B cell (primary cell): ENCODE data around the gene MILR1. TPM values are rescaled to one million over a fixed set of nuclear protein-coding genes. Genes with fewer than 3 reads are reported as not detected.
A peak's percentile ranks its signal among the peaks of the same experiment; 100 is the strongest.

Experiments
- ATAC-seq: fragments of 200-7000 bp; cut with Tn5 transposase; one replicate; pipeline ENCODE4 v1.10.0; 2021; ENCODE audit warnings: low read depth, mild to moderate bottlenecking, moderate number of reproducible peaks, moderate library complexity
- CTCF ChIA-PET: fragments of 350-600 bp; sonication (Branson Sonifier 250); formaldehyde crosslinking; loops from one replicate; lab custom pipeline; 2021; ENCODE audit warnings: antibody characterized with exemption, inconsistent platforms; lab: Charles Lee
- POLR2A ChIA-PET: fragments of 350-600 bp; sonication (Branson Sonifier 250); formaldehyde crosslinking; loops from one replicate; lab custom pipeline; 2021; ENCODE audit warnings: antibody characterized with exemption; lab: Charles Lee
- DNase-seq: peaks from one replicate; pipeline ENCODE4 v3.0.0; 2013
- H2AFZ ChIP-seq: 2 replicates; pipeline ENCODE4 v1.6.1; 2012; ENCODE audit warnings: mild to moderate bottlenecking, low read depth, low read length; ENCODE audit not compliant: insufficient read depth, poor library complexity, severe bottlenecking
- H3K27ac ChIP-seq, 2 donors: 1 replicate in 1 of 2; 2 replicates in 1 of 2; pipeline ENCODE4 v1.5.1; 2012 to 2013; ENCODE audit warnings: low read length in 2 of 2, mild to moderate bottlenecking in 2 of 2, moderate library complexity in 1 of 2
- H3K27me3 ChIP-seq, 4 experiments: fragments of 200-600 bp in 1 of 4; sonication (generic) in 1 of 4; replicated peaks in 1 of 4; 1 replicate in 2 of 4; 2 replicates in 2 of 4; pipeline versions ENCODE4 v1.6.1 to v1.7.0; 2013 to 2016; ENCODE audit warnings: low read length in 3 of 4, mild to moderate bottlenecking in 2 of 4, mixed read lengths in 1 of 4, moderate library complexity in 1 of 4; ENCODE audit not compliant: insufficient read depth in 4 of 4, control insufficient read depth in 3 of 4; ENCODE audit errors: control extremely low read depth in 1 of 4
- H3K36me3 ChIP-seq, 2 experiments: replicated peaks in 1 of 2; 1 replicate in 1 of 2; 2 replicates in 1 of 2; pipeline versions ENCODE4 v1.6.1 to v1.7.1; 2013; ENCODE audit warnings: low read length in 1 of 2; ENCODE audit not compliant: insufficient read depth in 2 of 2, control insufficient read depth in 1 of 2; ENCODE audit errors: control extremely low read depth in 1 of 2, extremely low read depth in 1 of 2
- H3K4me1 ChIP-seq, 2 donors: fragments of 200-600 bp in 1 of 2; sonication (generic) in 1 of 2; 1 replicate in 1 of 2; 2 replicates in 1 of 2; pipeline versions ENCODE4 v1.5.1 to v1.6.1; 2013 to 2017; ENCODE audit warnings: low read length in 2 of 2; ENCODE audit not compliant: control insufficient read depth in 2 of 2, insufficient read depth in 2 of 2
- H3K4me2 ChIP-seq: replicated peaks from 2 replicates; pipeline ENCODE3; 2012; ENCODE audit warnings: mild to moderate bottlenecking, low read depth, low read length; ENCODE audit not compliant: poor library complexity, severe bottlenecking
- H3K4me3 ChIP-seq, 5 experiments: fragments of 200-600 bp in 1 of 5; sonication (generic) in 1 of 5; 1 replicate in 3 of 5; 2 replicates in 2 of 5; pipeline versions ENCODE4 v1.5.1 to v1.7.0; 2011 to 2016; ENCODE audit warnings: low read length in 4 of 5, mild to moderate bottlenecking in 4 of 5, low read depth in 2 of 5, control low read depth in 1 of 5, moderate library complexity in 1 of 5; ENCODE audit not compliant: insufficient read depth in 1 of 5; ENCODE audit errors: control extremely low read depth in 1 of 5, extremely low read depth in 1 of 5
- H3K79me2 ChIP-seq: fragments of 200-600 bp; sonication (generic); one replicate; pipeline ENCODE4 v1.6.0; 2016; ENCODE audit warnings: low read length; ENCODE audit not compliant: control insufficient read depth, insufficient read depth
- H3K9ac ChIP-seq: fragments of 200-600 bp; sonication (generic); 2 replicates; pipeline ENCODE4 v1.6.1; 2017; ENCODE audit warnings: mild to moderate bottlenecking, low read length, moderate library complexity
- H3K9me3 ChIP-seq, 3 donors: one replicate each; pipeline versions ENCODE4 v1.6.1 to v1.7.1; 2013; ENCODE audit warnings: low read length in 2 of 3; ENCODE audit not compliant: control insufficient read depth in 2 of 3, insufficient read depth in 1 of 3; ENCODE audit errors: control extremely low read depth in 1 of 3
- H4K20me1 ChIP-seq: 2 replicates; pipeline ENCODE4 v1.6.0; 2012; ENCODE audit warnings: mild to moderate bottlenecking, low read length; ENCODE audit not compliant: insufficient read depth, control insufficient read depth, poor library complexity, severe bottlenecking
- H3K27ac Mint-ChIP-seq: one replicate; pipeline ENCODE4 v1.8.0; 2021; ENCODE audit warnings: mixed read lengths
- H3K27me3 Mint-ChIP-seq: one replicate; pipeline ENCODE4 v1.8.0; 2021; ENCODE audit warnings: mixed read lengths
- H3K4me1 Mint-ChIP-seq: one replicate; pipeline ENCODE4 v1.8.0; 2021; ENCODE audit warnings: mixed read lengths
- H3K4me3 Mint-ChIP-seq: one replicate; pipeline ENCODE4 v1.8.0; 2021; ENCODE audit warnings: mixed read lengths
- H3K9me3 Mint-ChIP-seq: one replicate; pipeline ENCODE4 v1.8.0; 2022; ENCODE audit warnings: mixed read lengths; ENCODE audit not compliant: insufficient read depth
- CTCF ChIP-seq: fragments of 200-600 bp; IDR thresholded peaks from one replicate; pipeline ENCODE4 v1.8.0; 2022; ENCODE audit warnings: antibody characterized with exemption, mild to moderate bottlenecking
- EZH2 ChIP-seq: IDR thresholded peaks from 2 replicates; pipeline ENCODE4 v1.6.1; 2012; ENCODE audit warnings: borderline replicate concordance, low read depth, mild to moderate bottlenecking, moderate library complexity, low read length; ENCODE audit not compliant: insufficient read depth, poor library complexity, severe bottlenecking
- WGBS: methylation state at CpG from one replicate; pipeline ENCODE4 v1.1.5; 2013; ENCODE audit warnings: missing lambda C conversion rate; ENCODE audit not compliant: insufficient coverage; 5-methylcytosine and 5-hydroxymethylcytosine counted together
- intact Hi-C: fragments of 100-400 bp; cut with micrococcal nuclease; formaldehyde crosslinking; loops from one replicate; pipeline ENCODE4 v1.10.0; 2022
- polyA plus RNA-seq: library from polyadenylated mRNA; depleted of rRNA; stranded (reverse); fragments of >200 nt; gene quantifications from 2 replicates; pipeline ENCODE4 v1.2.3, GENCODE V29; 2012
- total RNA-seq, 2 donors: library from RNA; stranded (reverse); fragments of 120-200 nt in 1 of 2; gene quantifications; 1 replicate in 1 of 2; 2 replicates in 1 of 2; pipeline versions ENCODE4 v1.2.3 to v1.2.4, GENCODE V29; 2013 to 2022

The MILR1 gene
- total and polyA plus RNA-seq, 2 donors (not counting 1 experiment from before 2014, with no cell fraction given) = 9.4 to 38.0 TPM

GRCh38 chr17:64411999-64412771, 36.7 kb upstream of the MILR1 start:
- Mint-ChIP-seq H3K9me3 (no peaks in the 10 kb centered on the region), H3K27ac (peak overlapping the region; percentile 96), H3K4me1 (peaks cover 50% of the 10 kb centered on the region), H3K27me3 (no peaks in the 10 kb centered on the region), H3K4me3 (peak overlapping the region; percentile 92)
- Histone ChIP-seq H3K27ac (peak overlapping the region; percentile 83 to 89), H3K36me3 (peaks cover 3 to 6% of the 10 kb centered on the region in 2 experiments), H4K20me1 (peaks cover 5% of the 10 kb centered on the region), H3K4me3 (peak overlapping the region; percentile 47 to 71 (median 60)), H3K4me1 (peaks cover 42 to 54% of the 10 kb centered on the region in 2 donors), H2AFZ (peak overlapping the region; percentile 67), H3K79me2 (peaks cover 42% of the 10 kb centered on the region), H3K9me3 (no peaks in the 10 kb centered on the region), H3K9ac (peak overlapping the region; percentile 64), H3K4me2 (peak overlapping the region; percentile 91), H3K27me3 (no peaks in the 10 kb centered on the region)
- intact Hi-C loops = loop anchor here (1.0 to 10.0 kb wide), 5 partner anchors 8 to 267 kb away; partner anchors contain the start of genes CEP95 and DDX5
- ChIA-PET POLR2A (interaction anchor here (0.5 to 2.1 kb wide), 10 partner anchors 8 to 94 kb away, joined by 3 to 44 read pairs (median 4); partner anchors contain the start of genes CEP95 and DDX5), CTCF (interaction anchor here (0.6 to 3.8 kb wide), 25 partner anchors 7 to 951 kb away, joined by 3 to 35 read pairs (median 4); partner anchors contain the start of genes CEP95, DDX5, MILR1 and PECAM1)
- peak; percentile 79 for DNase-seq
- TF ChIP-seq CTCF (no peak), EZH2 (no peak)
- peak; percentile 76 for ATAC-seq
- WGBS = 6% methylated on average over 23 of the region's 24 CpGs
